Right lobe of liver (tissue), 4 donors: ENCODE results near the gene ROPN1L.

Source experiments
- CTCF ChIP-seq, 4 donors: fragments of 200-600 bp in 3 of 4; fragments of 450-650 bp in 1 of 4; IDR thresholded peaks; one replicate each; pipeline versions ENCODE4 v1.5.1 to v1.8.0; 2016 to 2022; ENCODE audit warnings: antibody characterized with exemption in 4 of 4, mild to moderate bottlenecking in 2 of 4
- POLR2A ChIP-seq: fragments of 450-650 bp; IDR thresholded peaks from one replicate; pipeline ENCODE4 v1.6.1; 2017; ENCODE audit warnings: antibody characterized with exemption, mild to moderate bottlenecking
- donor health status: DM: no; HTN: no; CAD: no.
- donor health status: DM: no; HTN: no; CAD: no.
- donor health status: DM: no; HTN: yes; CAD: no.

DNA sequence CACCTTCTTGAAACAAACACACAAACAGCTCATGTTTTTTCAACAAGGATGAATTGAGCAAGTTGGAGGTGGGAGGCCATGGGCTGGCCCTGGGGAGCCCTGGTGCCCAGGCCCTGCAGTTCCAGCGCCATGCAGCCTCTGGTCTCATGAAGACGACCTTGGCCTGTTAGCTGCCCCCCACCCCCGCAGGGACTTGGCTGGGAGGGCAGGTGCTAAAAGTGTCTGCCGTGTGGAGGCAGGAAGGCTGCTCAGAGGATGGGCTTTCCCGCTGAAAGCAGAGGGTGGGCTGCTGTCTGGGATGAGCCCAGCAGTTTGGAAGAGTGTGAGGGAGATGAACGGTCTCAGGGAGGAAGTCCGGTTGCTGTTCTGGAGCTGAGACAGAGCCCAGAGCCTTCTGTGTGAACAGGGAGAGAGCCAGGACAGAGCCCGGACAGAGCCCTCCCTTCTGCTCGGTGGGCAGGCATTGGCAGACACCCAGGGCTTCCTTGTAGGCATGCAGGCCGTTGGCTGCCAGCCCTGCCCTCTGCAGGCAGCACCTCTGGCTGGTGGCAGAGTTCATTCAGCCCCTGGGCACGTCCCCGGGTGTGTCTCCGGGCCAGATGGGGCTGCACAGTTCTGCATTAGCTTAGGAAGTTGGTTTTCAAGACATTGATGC lies 18.7 kb downstream of the ROPN1L start:
- TF ChIP-seq POLR2A (no peak), CTCF (IDR thresholded peaks at IDR 0.05) (no peak)
